Suppressor macrophage treated with lipopolysaccharide for 4 hours (primary cell): ENCODE data around the gene LYSMD2.

Experiments used
- DNase-seq: peaks from one replicate; pipeline ENCODE4 v3.0.0-alpha.2; 2020

Gene LYSMD2

DNA sequence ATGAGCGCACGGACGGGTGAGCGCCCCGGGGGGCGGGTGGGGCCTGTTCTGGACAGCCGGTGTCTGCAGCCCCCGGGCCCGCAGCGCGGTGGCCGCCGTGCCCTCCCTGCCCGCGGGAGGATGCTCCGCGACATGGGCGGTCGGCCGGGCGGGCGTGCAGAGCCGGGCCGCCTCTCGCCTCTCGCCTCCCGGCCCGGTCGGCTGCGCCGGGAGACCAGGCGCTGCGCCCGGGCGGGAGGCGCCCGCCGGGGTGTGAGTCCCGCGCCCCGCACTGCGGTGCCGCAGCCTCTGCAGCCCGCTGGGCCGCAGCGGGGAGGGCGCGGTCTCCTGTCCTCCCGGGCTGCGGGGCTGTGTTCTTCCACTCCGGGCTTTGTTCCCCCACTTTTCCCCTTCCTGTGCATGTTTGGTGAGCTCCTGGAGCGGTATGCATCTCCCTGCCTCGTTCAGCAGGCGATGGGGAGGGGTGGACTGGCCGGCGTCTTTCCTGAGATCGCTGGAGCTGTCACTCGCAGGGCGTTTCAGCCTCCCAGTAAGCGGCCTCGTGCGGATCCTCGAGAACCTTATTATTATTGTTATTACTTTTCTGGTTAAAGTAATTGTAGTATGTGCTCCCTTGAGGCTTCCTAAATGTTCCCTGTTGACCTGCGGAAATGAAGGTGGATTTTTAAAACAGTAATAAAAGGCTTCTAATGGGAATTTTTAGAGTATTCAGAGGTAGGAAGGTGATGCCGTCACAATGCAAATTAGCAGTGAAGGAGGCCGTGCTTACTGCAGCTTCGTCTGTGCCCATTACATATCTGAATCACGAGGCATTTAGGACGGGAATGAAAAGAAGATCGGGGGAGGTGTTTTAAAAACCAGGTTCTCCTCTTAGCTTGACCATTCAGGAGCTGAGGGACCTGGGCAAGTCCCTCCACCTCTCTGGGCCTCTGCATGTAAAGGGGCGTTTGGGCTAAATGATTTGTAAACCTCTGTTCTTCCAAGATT, 14.5 kb upstream of the LYSMD2 start:
- no peak for DNase-seq

DNA sequence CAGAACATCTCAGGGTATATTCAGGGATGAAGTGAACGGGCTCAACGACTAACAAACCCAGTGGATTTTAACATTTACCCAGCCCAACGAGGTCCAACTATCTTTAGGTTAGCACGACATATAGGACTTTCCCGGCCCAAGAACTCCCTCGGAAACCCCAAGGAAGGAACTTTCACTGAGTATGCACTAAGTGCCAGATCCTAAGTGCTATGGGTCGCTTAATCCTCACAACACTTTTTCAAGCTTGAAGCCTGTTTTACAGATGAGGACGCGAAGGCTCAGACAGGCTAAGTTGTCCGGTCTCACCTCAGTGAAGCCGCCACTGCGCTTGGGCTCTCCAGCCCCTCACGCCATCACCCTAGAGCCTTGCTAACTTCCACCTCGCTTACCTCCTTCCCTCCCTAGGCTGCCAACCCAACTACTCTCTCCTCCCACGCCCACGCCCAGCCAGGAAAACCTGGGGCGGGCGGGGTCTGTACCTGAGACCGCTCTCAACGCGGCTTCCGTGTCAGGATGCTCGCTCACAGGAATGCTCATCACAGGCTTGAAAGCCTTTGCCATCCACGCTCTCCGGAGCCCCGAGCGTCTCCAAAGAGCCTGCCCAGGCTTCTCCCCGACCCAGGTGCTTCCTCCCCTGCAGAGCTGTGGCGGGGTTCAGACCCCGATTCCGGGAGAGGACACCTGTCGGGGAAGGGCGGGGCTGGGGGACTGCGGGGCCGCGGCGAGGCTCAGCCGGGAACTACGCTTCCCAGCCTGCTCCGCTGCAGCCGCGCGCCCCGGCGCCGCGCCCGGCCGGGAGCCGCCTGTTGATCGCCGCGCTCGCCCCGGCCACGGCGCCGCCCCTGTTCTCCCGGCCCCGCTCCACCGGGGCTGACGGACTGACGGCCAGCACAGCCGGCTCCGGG, 13.6 kb upstream of the LYSMD2 start, which contains the start of gene TMOD2:
Gene TMOD2, plus strand, starts transcription at position 806 of the 905 bp plus-strand sequence. CDS start 14,845 bp downstream, outside the sequence.
- peak; percentile 47 for DNase-seq

DNA sequence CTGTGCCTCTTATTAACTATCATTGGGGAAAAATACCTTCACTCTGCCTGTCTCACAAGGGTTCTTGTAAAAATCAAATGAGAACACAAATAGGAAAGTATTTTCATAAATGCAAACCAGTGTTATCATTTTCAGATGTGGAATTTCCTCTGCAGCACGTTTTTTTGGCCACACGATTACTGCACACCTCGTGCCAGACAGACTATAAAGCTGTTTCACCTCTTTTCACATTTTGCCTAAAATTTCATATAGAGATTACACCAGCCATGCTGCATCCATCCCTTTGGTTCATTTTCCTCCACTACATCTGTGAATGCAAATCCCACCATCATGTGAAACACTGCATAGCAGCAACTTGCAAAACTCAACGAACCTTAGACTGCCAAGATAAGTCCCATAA, 12.7 kb upstream of the LYSMD2 start:
- DNase-seq = no peak

DNA sequence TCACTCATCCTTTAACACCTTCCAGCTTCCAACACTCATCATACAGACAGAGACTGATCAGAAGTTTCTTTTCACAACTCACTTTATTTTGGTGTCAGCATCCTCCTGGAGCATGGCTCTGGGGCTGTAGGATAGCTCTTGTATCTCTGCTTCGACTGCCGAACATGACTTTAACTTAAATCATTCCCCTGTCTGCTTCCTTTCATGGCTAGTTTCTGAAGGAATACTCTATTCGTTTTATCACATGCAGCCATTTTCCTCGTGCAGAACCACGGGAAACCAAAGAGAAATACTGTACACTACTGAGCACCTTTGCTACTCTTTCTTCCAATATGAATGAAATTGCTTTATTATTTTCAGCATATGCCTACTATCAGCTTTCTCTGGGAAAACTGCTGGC, 11.9 kb upstream of the LYSMD2 start:
- DNase-seq = no peak

DNA sequence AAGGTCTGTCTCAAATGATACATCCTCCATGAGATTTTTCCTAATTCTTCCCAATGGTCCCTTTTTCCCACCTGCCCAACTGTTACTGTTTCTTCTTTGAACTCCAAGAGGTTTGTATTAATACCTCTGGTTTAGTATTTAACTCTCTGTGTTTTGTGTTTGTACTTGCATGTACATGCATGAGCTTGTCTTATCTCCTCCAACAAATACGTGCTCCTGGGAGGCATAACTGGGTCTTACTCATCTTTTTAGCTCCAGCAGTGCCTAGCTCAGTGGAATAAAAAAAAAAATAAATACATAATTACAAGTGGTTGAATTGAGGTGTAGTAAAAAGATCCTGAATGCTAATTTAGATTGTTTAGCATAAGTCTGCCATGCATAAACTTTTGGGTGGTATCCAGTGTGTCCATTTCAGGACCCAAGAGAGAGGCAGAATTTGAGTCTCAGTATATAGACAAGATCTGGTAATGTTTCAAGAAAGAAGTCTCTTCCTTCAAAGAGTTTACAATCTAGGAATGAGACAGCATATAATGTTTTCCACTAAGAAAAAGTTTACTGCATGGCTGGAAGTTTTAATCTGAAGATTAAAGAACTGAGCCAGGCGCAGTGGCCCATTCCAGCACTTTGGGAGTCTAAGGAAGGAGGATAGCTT, 1.7 kb upstream of the LYSMD2 start:
- no peak for DNase-seq

DNA sequence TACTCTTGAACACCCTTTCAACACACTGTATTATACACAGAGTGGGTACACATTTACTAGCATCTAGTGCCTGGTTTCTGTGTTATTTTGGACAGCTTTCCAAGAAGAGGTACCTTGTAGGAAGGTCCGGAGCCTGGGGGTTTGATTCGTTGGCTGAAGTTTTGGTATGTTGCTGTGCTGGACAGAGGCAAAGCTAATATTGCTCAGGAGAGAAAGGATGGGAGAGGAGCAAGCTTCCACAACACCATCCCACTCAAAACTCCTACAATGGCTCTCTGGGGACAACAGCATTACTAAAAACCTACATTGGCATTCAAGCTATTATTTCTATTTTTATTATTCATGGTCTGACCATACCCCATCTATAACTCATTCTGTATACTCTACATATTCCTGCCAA, 1.1 kb upstream of the LYSMD2 start:
- DNase-seq = no peak

DNA sequence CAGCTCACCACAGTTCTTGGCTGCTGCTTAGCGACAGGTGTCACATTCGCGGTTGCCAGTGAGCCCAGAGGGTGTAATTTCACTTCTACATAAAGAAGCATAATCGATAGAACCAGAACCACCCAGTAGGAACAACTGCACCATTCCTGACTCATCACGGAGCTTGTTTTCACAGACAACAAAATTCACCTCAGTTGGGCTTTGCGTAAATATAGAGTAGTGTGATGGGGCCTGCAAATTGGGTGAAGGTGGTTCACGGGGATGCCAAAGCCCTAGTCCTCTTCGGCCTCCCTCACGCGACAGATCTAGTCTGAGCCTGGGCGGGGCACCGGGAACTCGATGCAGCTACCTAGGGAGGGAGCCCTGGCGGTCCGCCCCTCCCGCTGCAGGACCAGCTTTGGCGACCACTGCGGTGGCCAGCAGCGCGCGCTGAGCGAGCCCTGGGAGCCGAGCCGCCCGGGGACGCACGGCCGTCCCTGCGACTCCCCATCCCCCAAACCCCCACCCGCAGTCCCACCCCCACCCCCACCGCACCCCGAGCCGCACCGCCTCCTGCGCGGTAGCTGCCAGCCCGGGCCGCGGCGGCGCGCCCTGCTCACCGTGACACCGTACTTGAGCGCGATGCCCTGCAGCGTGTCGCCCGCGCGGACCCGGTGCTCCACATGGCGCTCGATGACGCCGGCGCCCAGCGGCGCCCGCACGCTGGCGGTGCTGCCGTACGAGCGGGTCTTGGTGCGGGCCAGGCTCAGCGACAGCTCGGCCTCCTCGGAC, 519 bp downstream of the LYSMD2 start:
- DNase-seq = peak; percentile 29

DNA sequence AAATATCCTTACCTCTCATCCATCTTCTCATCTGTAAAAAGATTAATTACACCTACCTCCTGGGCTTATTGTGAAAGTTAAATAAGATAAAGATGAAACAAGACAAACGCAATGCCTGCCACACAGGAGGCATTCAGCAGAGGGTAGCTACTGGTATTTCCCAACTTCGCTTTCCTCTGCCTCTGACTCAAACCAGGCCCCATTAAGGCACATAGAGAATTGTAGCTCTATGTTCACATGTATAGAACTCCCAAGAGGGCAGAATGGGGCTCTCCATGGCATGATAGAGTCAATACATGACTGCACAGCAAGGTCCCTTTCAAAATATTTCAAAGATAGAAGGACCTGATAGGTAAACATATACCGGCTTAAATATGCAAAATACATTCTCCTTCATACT, 1.4 kb downstream of the LYSMD2 start:
- DNase-seq = peak; percentile 71

DNA sequence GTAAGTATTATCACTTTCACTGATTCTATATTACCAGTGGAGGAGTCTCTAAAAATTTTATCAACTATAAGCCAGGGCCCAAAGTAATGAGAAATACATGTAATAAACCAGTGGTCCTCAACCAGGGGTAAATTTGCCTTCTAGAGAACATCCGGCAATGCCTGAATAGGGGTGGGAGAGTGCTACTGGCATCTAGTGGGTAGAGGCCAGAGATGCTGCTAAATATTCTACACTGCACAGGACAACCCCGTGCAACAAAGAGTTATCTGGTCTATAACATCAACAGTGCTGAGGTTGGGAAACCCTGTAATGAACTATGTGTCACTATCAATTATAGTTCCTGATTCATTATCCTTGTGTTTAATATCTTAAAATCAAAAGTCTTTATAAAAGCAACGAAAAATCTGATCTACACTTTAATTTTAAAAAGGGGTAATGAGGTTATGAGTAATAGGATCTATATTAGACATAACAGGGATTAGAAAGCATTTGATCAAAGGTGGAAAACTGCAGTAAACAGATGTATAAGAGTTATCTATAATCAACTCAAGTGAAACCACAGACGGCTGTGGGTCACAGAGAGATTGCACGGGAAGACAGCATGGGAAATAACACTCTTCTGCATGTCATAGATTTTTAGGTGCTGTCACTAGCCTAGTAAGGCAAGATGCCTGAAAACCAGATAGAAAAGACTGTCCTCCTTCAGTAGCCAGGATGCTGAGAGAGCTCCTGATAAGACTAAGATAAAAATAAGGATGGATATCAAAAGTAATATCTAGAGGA, 2.0 kb downstream of the LYSMD2 start:
- peak; percentile 37 for DNase-seq

DNA sequence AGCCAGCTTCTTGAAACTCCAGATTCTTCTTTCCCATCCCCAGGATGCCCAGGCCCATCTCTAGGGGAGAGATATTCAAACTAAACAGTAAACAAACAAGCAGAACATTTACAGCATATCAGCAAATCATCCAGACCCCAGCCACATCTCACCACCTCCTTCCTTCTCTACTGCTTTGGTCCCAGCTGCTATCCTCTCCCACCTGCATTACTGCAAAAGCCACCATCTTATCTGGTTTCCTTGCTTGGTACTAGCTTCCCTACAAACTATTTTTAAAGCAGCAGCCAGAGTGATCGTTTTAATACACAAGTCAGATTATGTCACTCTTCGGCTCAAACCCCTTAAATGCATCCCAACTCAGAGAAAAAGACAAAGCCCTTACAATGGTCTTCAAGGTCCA, 4.8 kb downstream of the LYSMD2 start:
- DNase-seq = no peak

DNA sequence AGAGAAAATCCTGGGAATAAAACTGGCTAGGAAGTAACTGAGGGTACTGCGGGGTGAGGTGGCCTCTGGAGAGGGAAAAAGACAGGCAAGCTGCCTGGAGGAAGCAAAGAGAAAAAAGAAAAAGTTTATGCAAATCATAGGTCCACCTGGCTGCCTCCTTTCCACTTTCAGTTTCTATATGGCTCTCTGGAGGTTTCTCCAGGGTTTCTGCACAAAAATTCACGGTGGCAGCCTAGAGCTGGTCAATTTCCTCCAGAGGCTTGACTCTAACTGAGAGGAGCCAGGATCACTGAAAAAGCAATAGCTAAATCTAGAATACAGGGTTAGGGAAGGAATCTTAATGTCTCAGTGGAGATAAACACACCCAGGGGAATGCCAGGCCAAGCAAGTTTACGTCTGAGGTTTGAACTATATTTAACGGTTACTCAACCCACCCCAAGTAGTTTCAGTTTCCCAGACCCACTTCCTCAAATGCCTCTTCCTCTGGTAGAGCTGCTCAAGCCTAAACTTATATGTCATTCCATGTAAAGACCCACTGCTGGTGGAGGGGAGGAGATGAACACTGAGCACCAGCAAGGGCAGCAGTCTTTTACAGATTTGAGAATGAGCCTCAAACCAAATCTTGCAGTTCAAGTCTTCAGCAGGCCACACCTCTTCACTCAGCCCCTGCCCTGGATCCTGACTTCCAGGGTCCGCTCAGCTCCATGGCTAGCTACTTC, 5.7 kb downstream of the LYSMD2 start:
- DNase-seq = peak; percentile 96

DNA sequence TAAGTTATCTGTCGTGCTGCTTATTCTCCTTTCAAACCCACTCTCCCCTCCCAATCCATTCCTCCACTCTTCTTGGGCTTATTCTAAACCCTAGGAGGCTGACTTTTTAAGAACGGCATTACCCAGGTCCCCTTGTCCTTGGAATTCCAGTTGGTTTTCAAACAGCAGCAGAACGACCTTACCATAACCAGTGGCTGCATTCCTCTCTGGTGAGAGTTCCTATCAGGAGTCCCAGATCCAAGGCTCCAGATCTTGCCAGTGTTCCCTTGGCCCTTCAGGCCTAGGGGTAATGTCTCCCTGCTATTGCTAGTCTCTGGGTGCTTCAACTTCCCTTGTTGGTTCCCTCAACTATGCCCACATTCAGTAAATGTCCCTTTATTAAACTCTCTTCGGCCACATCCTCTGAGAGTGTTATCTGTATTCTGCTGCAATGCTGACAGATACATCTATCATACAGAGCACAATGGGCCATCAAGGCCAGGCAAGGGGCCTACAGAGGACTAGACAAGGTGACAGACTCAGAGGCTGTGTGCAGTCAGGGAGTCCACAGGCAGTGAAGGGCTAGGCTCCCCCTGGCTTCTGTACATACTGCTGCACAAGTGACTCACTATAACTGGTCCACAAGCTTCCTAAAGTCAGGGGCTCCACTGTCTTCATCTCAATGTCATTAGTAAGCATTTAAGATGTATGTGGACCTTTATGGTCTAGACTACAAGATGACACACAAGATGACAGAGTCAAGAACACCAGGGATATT, 10.1 kb downstream of the LYSMD2 start:
- DNase-seq = no peak

DNA sequence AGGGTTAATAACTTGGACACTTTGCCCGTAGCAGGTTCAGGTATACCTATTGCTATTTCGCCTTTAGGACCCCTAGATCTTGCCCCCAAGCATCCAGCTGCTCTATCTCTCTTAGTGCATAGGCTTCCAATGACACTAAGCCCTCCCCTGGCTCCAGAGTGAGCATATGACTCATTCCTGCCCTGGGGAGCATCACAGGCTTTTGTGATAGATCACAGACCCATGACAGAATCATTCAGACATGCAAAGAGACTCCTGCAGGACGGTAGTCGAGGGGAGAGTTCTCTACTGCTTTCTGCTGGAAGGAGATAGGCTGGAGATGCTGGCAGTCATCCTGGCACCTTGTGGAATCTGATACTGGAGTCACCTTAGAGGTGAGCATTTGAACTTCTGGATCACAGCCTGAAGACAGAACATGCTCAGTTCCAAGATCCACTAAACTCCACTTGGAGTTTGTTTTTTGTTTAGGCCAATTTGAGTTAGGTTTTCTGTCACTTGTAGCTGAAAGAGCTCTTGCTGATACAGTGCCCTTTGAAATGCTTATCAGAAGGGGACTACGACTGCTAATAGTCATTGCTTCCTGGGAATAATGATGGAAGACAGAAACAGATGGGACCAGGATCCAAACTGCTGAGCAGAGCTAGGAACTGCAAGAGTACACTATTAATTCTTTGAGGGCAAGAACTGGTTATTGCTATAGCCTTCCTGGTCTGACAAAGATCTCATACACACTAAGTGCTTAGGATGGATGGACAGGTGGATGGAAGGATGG, 11.0 kb downstream of the LYSMD2 start:
- peak; percentile 53 for DNase-seq

DNA sequence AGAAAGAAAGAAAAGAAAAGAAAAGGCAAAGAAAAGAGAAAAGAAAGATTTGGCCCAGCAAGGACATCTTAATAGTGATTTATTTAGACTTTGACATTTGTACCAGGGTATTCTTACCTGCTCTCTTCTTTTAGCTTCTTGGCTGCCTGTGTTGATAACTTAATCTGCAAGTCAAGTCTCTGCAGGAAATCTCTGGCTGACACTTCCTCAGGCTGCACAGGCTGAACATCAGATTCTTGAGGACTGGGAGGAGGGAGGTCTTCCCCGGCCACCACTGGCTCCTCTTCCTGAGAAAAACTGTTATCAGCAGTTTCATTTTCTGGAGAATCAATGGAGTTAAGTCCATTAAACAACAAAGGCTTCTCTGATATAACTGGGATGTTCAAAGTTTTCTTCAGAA, 12.8 kb downstream of the LYSMD2 start:
- DNase-seq = no peak

DNA sequence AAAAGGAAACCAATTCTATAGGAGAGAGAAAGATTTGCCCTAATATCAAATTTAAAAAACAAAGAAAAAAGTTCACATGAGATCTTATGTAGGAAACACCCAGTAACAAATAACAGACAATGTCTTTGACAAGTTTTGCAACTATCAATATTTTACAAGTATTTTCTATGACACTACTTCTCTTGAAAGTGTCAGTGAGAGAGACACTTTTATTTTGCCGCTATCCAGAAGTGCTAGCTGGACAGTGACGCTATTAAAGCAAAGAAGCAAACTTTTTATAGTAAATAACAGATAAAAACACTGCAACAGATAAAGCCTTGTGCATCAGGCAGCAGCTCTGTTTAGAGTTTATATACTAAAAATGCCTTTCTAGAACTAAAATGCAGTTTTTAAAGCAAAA, 13.3 kb downstream of the LYSMD2 start:
- DNase-seq = no peak

DNA sequence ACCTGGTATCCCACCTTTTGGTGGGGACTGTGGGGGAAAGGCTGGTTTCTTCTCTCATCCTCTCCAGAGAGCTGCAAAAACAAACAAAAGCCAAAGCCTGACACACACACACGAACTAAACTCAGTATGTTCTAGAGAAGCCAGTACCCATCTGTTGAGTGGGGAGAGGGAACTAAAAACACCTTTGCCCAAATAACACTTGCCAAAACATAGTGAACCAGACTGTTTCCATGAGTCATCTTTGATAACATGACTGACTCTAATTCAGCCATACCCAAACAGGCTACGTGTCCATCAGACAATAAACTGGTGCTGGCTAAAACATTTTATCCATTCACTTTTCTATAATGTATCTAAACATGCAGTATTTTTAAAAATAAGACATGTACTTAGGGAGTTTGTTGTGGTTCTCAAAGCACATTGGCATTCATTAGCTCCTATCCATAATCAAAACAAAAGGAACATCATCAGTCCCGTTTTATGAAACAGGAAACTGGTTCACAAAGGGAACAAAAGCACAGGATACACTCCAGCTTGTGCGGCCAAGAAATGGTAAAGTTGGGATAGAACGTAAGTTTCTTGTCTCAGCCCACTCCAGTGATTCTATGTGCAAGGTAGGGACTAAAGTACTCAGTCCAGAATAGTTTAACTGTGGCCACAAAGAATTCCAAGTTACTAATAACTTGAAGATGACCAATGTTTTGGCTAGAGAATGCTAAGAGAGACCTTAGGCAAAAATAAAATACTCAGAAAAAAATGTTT, 16.1 kb downstream of the LYSMD2 start:
- no peak for DNase-seq

DNA sequence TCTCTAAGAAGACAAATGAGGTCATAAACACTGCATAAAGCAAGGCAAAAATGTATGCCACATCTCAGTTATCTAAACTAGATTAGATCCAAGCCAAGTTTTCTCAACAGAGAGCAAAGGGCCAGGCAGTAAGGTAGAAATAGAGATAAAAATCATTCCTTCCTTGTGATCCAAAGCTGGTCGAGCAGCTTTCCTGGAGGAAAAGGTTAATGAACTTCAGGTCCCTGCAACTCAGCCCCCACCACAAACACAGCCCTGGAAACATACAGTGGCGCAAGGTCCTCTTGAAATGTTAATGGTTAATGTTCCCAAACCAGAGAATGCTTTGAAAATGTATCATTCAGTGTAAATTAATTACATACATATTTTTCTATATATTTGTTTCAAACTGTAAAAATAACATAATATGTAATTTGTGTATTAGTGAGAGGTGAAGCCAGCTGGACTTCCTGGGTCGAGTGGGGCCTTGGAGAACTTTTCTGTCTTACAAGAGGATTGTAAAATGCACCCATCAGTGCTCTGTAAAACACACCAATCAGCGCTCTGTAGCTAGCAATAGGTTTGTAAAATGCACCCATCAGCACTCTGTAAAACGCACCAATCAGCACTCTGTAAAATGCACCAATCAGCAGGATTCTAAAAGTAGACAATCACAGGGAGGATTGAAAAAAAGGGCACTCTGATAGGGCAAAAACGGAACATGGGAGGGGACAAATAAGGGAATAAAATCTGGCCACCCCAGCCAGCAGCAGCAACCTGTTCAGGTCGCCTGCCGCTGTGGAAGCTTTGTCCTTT, 17.1 kb downstream of the LYSMD2 start:
- DNase-seq = no peak
